Endodermal cell (in vitro differentiated cells): ENCODE results near the gene SUFU. TPM values are rescaled to one million over a fixed set of nuclear protein-coding genes. Genes with fewer than 3 reads are reported as not detected.

Experiments
- DNase-seq: peaks from one replicate; pipeline ENCODE4 v3.0.0-alpha.2; 2017
- H3K27ac ChIP-seq: 2 replicates; pipeline ENCODE4 v1.5.1; 2013; ENCODE audit warnings: mild to moderate bottlenecking, low read depth, low read length, moderate library complexity
- H3K27me3 ChIP-seq: 2 replicates; pipeline ENCODE4 v1.6.1; 2013; ENCODE audit warnings: mild to moderate bottlenecking, low read length, moderate library complexity; ENCODE audit not compliant: insufficient read depth, control insufficient read depth, poor library complexity, severe bottlenecking
- H3K36me3 ChIP-seq: 2 replicates; pipeline ENCODE4 v1.7.0; 2013; ENCODE audit warnings: mild to moderate bottlenecking, low read length, moderate library complexity; ENCODE audit not compliant: control insufficient read depth, insufficient read depth
- H3K4me1 ChIP-seq: one replicate; pipeline ENCODE4 v1.7.0; 2013; ENCODE audit warnings: low read length; ENCODE audit not compliant: control insufficient read depth, insufficient read depth
- H3K4me3 ChIP-seq: 2 replicates; pipeline ENCODE4 v1.5.1; 2013; ENCODE audit warnings: mild to moderate bottlenecking, low read length, moderate library complexity
- H3K9ac ChIP-seq: 2 replicates; pipeline ENCODE4 v1.6.1; 2013; ENCODE audit warnings: mild to moderate bottlenecking, low read length, moderate library complexity; ENCODE audit not compliant: poor library complexity, severe bottlenecking; ENCODE audit errors: extremely low read depth
- H3K9me3 ChIP-seq: 2 replicates; pipeline ENCODE4 v1.6.1; 2013; ENCODE audit warnings: mild to moderate bottlenecking, low read length, moderate library complexity; ENCODE audit not compliant: control insufficient read depth
- H3K27ac Mint-ChIP-seq: 2 replicates; pipeline ENCODE4 v1.8.0; 2020; ENCODE audit warnings: mixed read lengths
- H3K27me3 Mint-ChIP-seq: 2 replicates; pipeline ENCODE4 v1.8.0; 2021; ENCODE audit warnings: mild to moderate bottlenecking, mixed read lengths; ENCODE audit not compliant: insufficient read depth
- H3K36me3 Mint-ChIP-seq: 2 replicates; pipeline ENCODE4 v1.8.0; 2020; ENCODE audit warnings: low read depth, mixed read lengths
- H3K4me1 Mint-ChIP-seq: 2 replicates; pipeline ENCODE4 v1.8.0; 2020; ENCODE audit warnings: mixed read lengths
- H3K4me3 Mint-ChIP-seq: 2 replicates; pipeline ENCODE4 v1.8.0; 2020; ENCODE audit warnings: mild to moderate bottlenecking, moderate library complexity, mixed read lengths
- H3K9me3 Mint-ChIP-seq: 2 replicates; pipeline ENCODE4 v1.8.0; 2020; ENCODE audit warnings: mild to moderate bottlenecking, mixed read lengths
- CTCF ChIP-seq: fragments of 200-600 bp; sonication (generic); conservative IDR thresholded peaks from 2 replicates; pipeline ENCODE4 v1.5.0; 2021; ENCODE audit warnings: antibody characterized with exemption, mild to moderate bottlenecking
- WGBS, 2 experiments: methylation state at CpG; one replicate each; pipeline versions ENCODE4 v1.1.5 to v1.1.7; 2013; ENCODE audit warnings: missing lambda C conversion rate in 2 of 2, mixed read lengths in 1 of 2; ENCODE audit not compliant: insufficient coverage in 1 of 2, insufficient read length in 1 of 2; 5-methylcytosine and 5-hydroxymethylcytosine counted together
- total RNA-seq, 2 donors: library from RNA; stranded (reverse); fragmentation: NEBNext Ultra II Directional in 1 of 2; extraction: Animal tissue kit (Norgen Biotek cat#: 25700) in 1 of 2; gene quantifications; 2 replicates in 1 of 2; 3 replicates in 1 of 2; pipeline ENCODE4 v1.2.1, GENCODE V29; 2021

Gene SUFU
- total RNA-seq, 2 donors from 2014 or later: 19.1 to 20.6 TPM

- peaks cover 47% of the 10 kb centered on the region for H3K36me3 Mint-ChIP-seq
- Histone ChIP-seq H3K9ac (no peak overlapping the region), H3K36me3 (peaks cover 53% of the 10 kb centered on the region), H3K4me3 (no peak overlapping the region), H3K4me1 (no peaks in the 10 kb centered on the region), H3K27ac (no peak overlapping the region), H3K9me3 (no peaks in the 10 kb centered on the region), H3K27me3 (no peaks in the 10 kb centered on the region)
- TF ChIP-seq CTCF: no peak
- DNase-seq: no peak
- peaks cover 4% of the 10 kb centered on the region for H3K4me1 Mint-ChIP-seq
- no peaks in the 10 kb centered on the region for H3K27me3 Mint-ChIP-seq
- no peak overlapping the region for H3K4me3 Mint-ChIP-seq
- H3K9me3 Mint-ChIP-seq: no peaks in the 10 kb centered on the region
- 94 to 100% methylated on average over 4 of the region's 4 CpGs for whole genome bisulfite sequencing, 2 experiments
- H3K27ac Mint-ChIP-seq: no peak overlapping the region
Observed at GRCh38 chr10:102491136-102491535, 12.6 kb upstream of the SUFU start.

- H3K36me3 Mint-ChIP-seq: peaks cover 42% of the 10 kb centered on the region
- no peak overlapping the region for H3K4me3 Mint-ChIP-seq
Observed at GRCh38 chr10:102492344-102492939, 11.3 kb upstream of the SUFU start.

GRCh38 chr10:102492983-102493382 lies 10.8 kb upstream of the SUFU start:
- H3K36me3 Mint-ChIP-seq: peaks cover 38% of the 10 kb centered on the region
- 96 to 100% methylated on average over 2 of the region's 2 CpGs for WGBS, 2 experiments

More at GRCh38 chr10:102492344-102492939, 11.3 kb upstream of the SUFU start:
- H3K4me1 Mint-ChIP-seq: peaks cover 4% of the 10 kb centered on the region
- H3K9ac ChIP-seq: no peak overlapping the region
- no peaks in the 10 kb centered on the region for H3K4me1 ChIP-seq
- no peak overlapping the region for H3K4me3 ChIP-seq
- H3K9me3 ChIP-seq: no peaks in the 10 kb centered on the region
- 89 to 100% methylated on average over 4 to 7 of the region's 7 CpGs for WGBS, 2 experiments
- no peaks in the 10 kb centered on the region for H3K27me3 ChIP-seq
- H3K27ac Mint-ChIP-seq: peak overlapping the region; percentile 18
- no peak for DNase-seq
- H3K27ac ChIP-seq: no peak overlapping the region
- no peaks in the 10 kb centered on the region for H3K27me3 Mint-ChIP-seq
- peaks cover 45% of the 10 kb centered on the region for H3K36me3 ChIP-seq
- no peaks in the 10 kb centered on the region for H3K9me3 Mint-ChIP-seq
- no peak for TF ChIP-seq CTCF

More at GRCh38 chr10:102492983-102493382, 10.8 kb upstream of the SUFU start:
- no peak overlapping the region for H3K4me3 Mint-ChIP-seq
- no peak for TF ChIP-seq CTCF
- Histone ChIP-seq H3K4me1 (no peaks in the 10 kb centered on the region), H3K4me3 (no peak overlapping the region), H3K9ac (no peak overlapping the region), H3K27me3 (no peaks in the 10 kb centered on the region), H3K9me3 (no peaks in the 10 kb centered on the region), H3K27ac (no peak overlapping the region), H3K36me3 (peaks cover 41% of the 10 kb centered on the region)
- H3K27ac Mint-ChIP-seq: no peak overlapping the region
- H3K27me3 Mint-ChIP-seq: no peaks in the 10 kb centered on the region
- H3K4me1 Mint-ChIP-seq: peaks cover 4% of the 10 kb centered on the region
- no peaks in the 10 kb centered on the region for H3K9me3 Mint-ChIP-seq
- DNase-seq: no peak
